ENCODE measurements around the gene IGSF21. TPM values are rescaled to one million over a fixed set of nuclear protein-coding genes. Genes with fewer than 3 reads are reported as not detected.

Gene IGSF21
- total and polyA plus RNA-seq, 2 of the 4 experiments (the other 2 are of a cell fraction): not detected

GRCh38 chr1:18412882-18413353 lies 305.3 kb downstream of the IGSF21 start:
- DNase-seq (no peak), ATAC-seq (ENCODE audit: low read depth) (no peak)
- no peak overlapping the region for H4K8ac ChIP-seq (ENCODE audit: low read depth in 2 of 2, low read length in 2 of 2)
- H3K36me3 ChIP-seq (ENCODE audit: control insufficient read depth, insufficient read depth, low read length): no peaks in the 10 kb centered on the region
- ChIA-PET POLR2A (ENCODE audit: unreplicated experiment) (no interaction called here), CTCF (no interaction called here)
- no peak overlapping the region for H2AK5ac ChIP-seq (ENCODE audit: low read depth, low read length)
- no peak overlapping the region for H2AFZ ChIP-seq (replicated peaks; ENCODE audit: low read length, poor library complexity)
- H3K4me1 ChIP-seq (ENCODE audit: control insufficient read depth, insufficient read depth, low read length): no peaks in the 10 kb centered on the region
- no peak overlapping the region for H4K5ac ChIP-seq (ENCODE audit: low read depth, low read length)
- BruUV-seq (replicated peaks): no TSS peak
- H3K9ac ChIP-seq (ENCODE audit: low read depth, low read length): no peak overlapping the region
- no peak overlapping the region for H3K56ac ChIP-seq (ENCODE audit: extremely low read depth, insufficient read depth, low read length)
- H2BK15ac ChIP-seq (ENCODE audit: low read depth, low read length): no peak overlapping the region
- no peak overlapping the region for H3K18ac ChIP-seq (ENCODE audit: low read depth, low read length)
- in situ Hi-C loops (cut with MboI; ENCODE audit: low sequenced_read_pairs): no loop called here
- no peak overlapping the region for H3K4me2 ChIP-seq (ENCODE audit: low read depth, low read length)
- H3K4me3 ChIP-seq (ENCODE audit: insufficient read depth, low read depth, low read length): no peak overlapping the region
- H2BK20ac ChIP-seq (ENCODE audit: low read depth, low read length): no peak overlapping the region
- H3K27ac ChIP-seq (ENCODE audit: insufficient read depth, low read length): no peak overlapping the region
- H3K9me3 ChIP-seq (ENCODE audit: control insufficient read depth, insufficient read depth, low read length): peaks cover 41% of the 10 kb centered on the region
- H3K23ac ChIP-seq (ENCODE audit: low read depth, low read length): no peak overlapping the region
- no CpG with 5 or more reads among the region's 4 CpGs for WGBS, 2 experiments (ENCODE audit: extremely low coverage in 2 of 2, insufficient read length in 1 of 2)
- no peak overlapping the region for H3K14ac ChIP-seq (replicated peaks; ENCODE audit: low read depth, low read length)
- intact Hi-C loops (cut with micrococcal nuclease): no loop called here
- H2BK120ac ChIP-seq (ENCODE audit: low read depth, low read length): no peak overlapping the region
- H2BK5ac ChIP-seq (ENCODE audit: low read depth, low read length, poor library complexity, severe bottlenecking): no peak overlapping the region
- H4K91ac ChIP-seq (ENCODE audit: insufficient read depth, low read depth, low read length): no peak overlapping the region
- H3K4ac ChIP-seq (ENCODE audit: low read depth, low read length): no peak overlapping the region
- TF ChIP-seq CHD1 (IDR thresholded peaks at IDR 0.05; ENCODE audit: low read depth, low read length) (no peak), MAZ (IDR thresholded peaks at IDR 0.05; ENCODE audit: borderline replicate concordance, low read depth, low read length) (no peak), NFE2L2 (IDR thresholded peaks at IDR 0.05; ENCODE audit: low read depth, low read length) (no peak), USF2 (IDR thresholded peaks at IDR 0.05; ENCODE audit: low read depth, low read length) (no peak), RAD21 (IDR thresholded peaks at IDR 0.05; ENCODE audit: low read length) (no peak), MAFK (IDR thresholded peaks at IDR 0.05; ENCODE audit: low read depth, low read length) (no peak), POLR2A (IDR thresholded peaks at IDR 0.05; ENCODE audit: low read depth, low read length) (no peak), SMC3 (IDR thresholded peaks at IDR 0.05; ENCODE audit: low read depth, low read length) (no peak), ELK1 (IDR thresholded peaks at IDR 0.05; ENCODE audit: borderline replicate concordance, low read depth, low read length) (no peak), RFX5 (IDR thresholded peaks at IDR 0.05; ENCODE audit: low read depth, low read length) (no peak)
- dilution Hi-C loops (cut with HindIII; ENCODE audit: low sequenced_read_pairs, unreplicated experiment): no loop called here
- no peaks in the 10 kb centered on the region for H3K79me1 ChIP-seq (ENCODE audit: low read depth in 1 of 2, low read length in 2 of 2)
- H4K20me1 ChIP-seq (ENCODE audit: insufficient read depth, low read length): no peaks in the 10 kb centered on the region
- H3K9me1 ChIP-seq (ENCODE audit: insufficient read depth, low read length): no peaks in the 10 kb centered on the region
- H3K27me3 ChIP-seq (ENCODE audit: control insufficient read depth, insufficient read depth, low read length): no peaks in the 10 kb centered on the region
- H2AK9ac ChIP-seq (replicated peaks; ENCODE audit: low read depth, low read length, poor library complexity): no peak overlapping the region

Measured in IMR-90 (cell line).